Stomach (tissue), 9 donors: ENCODE data around the gene ERC1. TPM values are rescaled to one million over a fixed set of nuclear protein-coding genes. Genes with fewer than 3 reads are reported as not detected.
A peak's percentile ranks its signal among the peaks of the same experiment; 100 is the strongest.
"Not testable (repeated sequence)": the region's sequence is repeated elsewhere in the genome, so short reads cannot be mapped to it uniquely, and the experiment has no call there.

Experiments
- DNase-seq, 2 donors: peaks; one replicate each; pipeline versions ENCODE4 v3.0.0 to v3.0.0-alpha.2; 2013 to 2019
- H3K27ac ChIP-seq, 5 donors: fragments of 200-600 bp in 4 of 5; sonication (generic) in 4 of 5; one replicate each; pipeline ENCODE4 v1.5.1; 2013 to 2019; ENCODE audit warnings: mild to moderate bottlenecking in 1 of 5, moderate library complexity in 1 of 5
- H3K27me3 ChIP-seq, 3 donors: fragments of 200-600 bp; sonication (generic); one replicate each; pipeline ENCODE4 v1.5.1; 2017 to 2019; ENCODE audit warnings: mixed run types in 1 of 3
- H3K36me3 ChIP-seq, 4 donors: fragments of 200-600 bp; sonication (generic); 1 replicate in 3 of 4; 2 replicates in 1 of 4; pipeline ENCODE4 v1.5.1; 2016 to 2019
- H3K4me1 ChIP-seq, 4 donors: fragments of 200-600 bp; sonication (generic); one replicate each; pipeline ENCODE4 v1.5.1; 2016 to 2019
- H3K4me3 ChIP-seq, 4 donors: fragments of 200-600 bp; sonication (generic) in 3 of 4; one replicate each; pipeline ENCODE4 v1.5.1; 2016 to 2019; ENCODE audit warnings: mild to moderate bottlenecking in 1 of 4
- H3K9me3 ChIP-seq, 4 donors: fragments of 200-600 bp; sonication (generic); one replicate each; pipeline ENCODE4 v1.5.1; 2016 to 2019
- EP300 ChIP-seq: sonication (generic); formaldehyde crosslinking; IDR thresholded peaks from one replicate; pipeline ENCODE4 v1.6.1; 2017; ENCODE audit warnings: antibody characterized with exemption
- POLR2A ChIP-seq, 4 donors: fragments of 450-650 bp; IDR thresholded peaks; one replicate each; pipeline ENCODE4 v1.6.1; 2016; ENCODE audit warnings: antibody characterized with exemption in 4 of 4, control low read depth in 2 of 4, mild to moderate bottlenecking in 1 of 4, moderate library complexity in 1 of 4
- POLR2AphosphoS5 ChIP-seq, 3 donors: sonication (generic); formaldehyde crosslinking; IDR thresholded peaks; one replicate each; pipeline ENCODE4 v1.6.1; 2016; ENCODE audit warnings: antibody characterized with exemption in 3 of 3
- WGBS, 5 donors: extraction: QIAGEN DNeasy Blood & Tissue Kit in 3 of 5; methylation state at CpG; one replicate each; pipeline versions ENCODE4 v1.1.5 to v1.1.7; 2013 to 2018; 5-methylcytosine and 5-hydroxymethylcytosine counted together
- intact Hi-C: fragments of 100-400 bp; cut with DNase I; formaldehyde crosslinking; loops from one replicate; pipeline ENCODE4 v1.15.1; 2023; ENCODE audit warnings: low total_unique reads
- polyA plus RNA-seq, 3 donors: library from polyadenylated mRNA; stranded (reverse); fragments of 200-250 nt; gene quantifications; one replicate each; pipeline ENCODE4 v1.2.3, GENCODE V29; 2013
- total RNA-seq, 5 donors: library from RNA; depleted of rRNA; stranded (reverse); fragments of >200 nt; gene quantifications; one replicate each; pipeline versions ENCODE4 v1.1.0 to v1.2.3, GENCODE V29; 2014 to 2016
- TF ChIP-seq, protein P1 (sequence below), 7 experiments: fragments of 450-650 bp in 4 of 7; fragments of 200-600 bp in 3 of 7; sonication (generic) in 3 of 7; IDR thresholded peaks; one replicate each; pipeline ENCODE4 v1.5.1; 2016 to 2019; ENCODE audit warnings: antibody characterized with exemption in 7 of 7, control low read depth in 2 of 7, mild to moderate bottlenecking in 1 of 7
- donor health status: healthy with polysubstance abuse.
- donor health status: Bipolar disorder and iron deficiency.
- donor health status: healthy.

ERC1 gene
- total and polyA plus RNA-seq, 8 donors: 3.8 to 69.4 (median 51.6) TPM

DNA sequence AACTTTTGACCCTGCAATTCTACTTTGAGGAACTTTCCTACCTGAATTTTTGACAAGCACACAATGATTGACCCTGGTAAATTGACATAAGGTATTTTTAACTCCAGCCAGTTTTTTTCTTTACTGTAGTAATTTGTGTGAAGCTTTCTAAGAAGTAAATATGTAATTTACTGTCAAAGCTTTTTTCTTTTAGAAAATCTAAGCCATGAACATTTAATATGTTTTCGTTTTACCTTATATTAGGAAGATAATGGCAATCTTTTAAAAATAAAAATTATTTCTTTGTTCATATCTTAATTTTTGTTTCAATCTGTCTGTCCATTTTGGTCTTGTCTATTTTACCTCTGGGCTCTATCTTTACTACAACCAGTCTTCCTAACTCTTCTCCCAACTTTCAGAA lies 323.5 kb downstream of the ERC1 start:
- Histone ChIP-seq H3K36me3 (peaks cover 0 to 22% (median 5%) of the 10 kb centered on the region in 4 donors), H3K9me3 (peaks cover 0 to 10% (median 3%) of the 10 kb centered on the region in 4 donors), H3K27me3 (no peaks in the 10 kb centered on the region), H3K27ac (no peak overlapping the region), H3K4me1 (peaks cover 7 to 40% (median 22%) of the 10 kb centered on the region in 4 donors), H3K4me3 (no peak overlapping the region)
- TF ChIP-seq POLR2AphosphoS5 (IDR thresholded peaks at IDR 0.05) (no peak), EP300 (no peak), POLR2A (IDR thresholded peaks at IDR 0.05) (no peak)
- TF ChIP-seq, protein P1, sequence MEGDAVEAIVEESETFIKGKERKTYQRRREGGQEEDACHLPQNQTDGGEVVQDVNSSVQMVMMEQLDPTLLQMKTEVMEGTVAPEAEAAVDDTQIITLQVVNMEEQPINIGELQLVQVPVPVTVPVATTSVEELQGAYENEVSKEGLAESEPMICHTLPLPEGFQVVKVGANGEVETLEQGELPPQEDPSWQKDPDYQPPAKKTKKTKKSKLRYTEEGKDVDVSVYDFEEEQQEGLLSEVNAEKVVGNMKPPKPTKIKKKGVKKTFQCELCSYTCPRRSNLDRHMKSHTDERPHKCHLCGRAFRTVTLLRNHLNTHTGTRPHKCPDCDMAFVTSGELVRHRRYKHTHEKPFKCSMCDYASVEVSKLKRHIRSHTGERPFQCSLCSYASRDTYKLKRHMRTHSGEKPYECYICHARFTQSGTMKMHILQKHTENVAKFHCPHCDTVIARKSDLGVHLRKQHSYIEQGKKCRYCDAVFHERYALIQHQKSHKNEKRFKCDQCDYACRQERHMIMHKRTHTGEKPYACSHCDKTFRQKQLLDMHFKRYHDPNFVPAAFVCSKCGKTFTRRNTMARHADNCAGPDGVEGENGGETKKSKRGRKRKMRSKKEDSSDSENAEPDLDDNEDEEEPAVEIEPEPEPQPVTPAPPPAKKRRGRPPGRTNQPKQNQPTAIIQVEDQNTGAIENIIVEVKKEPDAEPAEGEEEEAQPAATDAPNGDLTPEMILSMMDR (IDR thresholded peaks at IDR 0.05): no peak
- 47 to 100% (median 98%) methylated on average over 1 of the region's 1 CpG for WGBS, 5 donors
- DNase-seq: no peak
- intact Hi-C loops: no loop called here

DNA sequence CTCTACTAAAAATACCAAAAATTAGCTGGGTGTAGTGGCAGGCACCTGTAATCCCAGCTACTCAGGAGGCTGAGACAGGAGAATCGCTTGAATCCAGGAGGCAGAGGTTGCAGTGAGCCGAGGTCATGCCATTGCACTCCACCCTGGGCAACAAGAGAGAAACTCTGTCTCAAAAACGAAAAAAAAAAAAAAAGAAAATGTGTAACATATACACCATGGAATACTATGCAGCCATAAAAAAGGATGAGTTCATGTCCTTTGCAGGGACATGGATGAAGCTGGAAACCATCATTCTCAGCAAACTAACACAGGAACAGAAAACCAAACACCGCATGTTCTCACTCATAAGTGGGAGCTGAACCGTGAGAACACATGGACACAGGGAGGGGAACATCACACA lies 326.0 kb downstream of the ERC1 start:
- H3K9me3 ChIP-seq, H3K27ac ChIP-seq, DNase-seq, intact Hi-C loops, H3K27me3 ChIP-seq, H3K4me3 ChIP-seq: not testable (repeated sequence)
- Histone ChIP-seq H3K4me1 (peaks cover 7 to 27% (median 15%) of the 10 kb centered on the region in 4 donors), H3K36me3 (peaks cover 0 to 22% (median 5%) of the 10 kb centered on the region in 4 donors)
- 96 to 99% (median 96%) methylated on average over 5 of the region's 5 CpGs for WGBS, 5 donors

DNA sequence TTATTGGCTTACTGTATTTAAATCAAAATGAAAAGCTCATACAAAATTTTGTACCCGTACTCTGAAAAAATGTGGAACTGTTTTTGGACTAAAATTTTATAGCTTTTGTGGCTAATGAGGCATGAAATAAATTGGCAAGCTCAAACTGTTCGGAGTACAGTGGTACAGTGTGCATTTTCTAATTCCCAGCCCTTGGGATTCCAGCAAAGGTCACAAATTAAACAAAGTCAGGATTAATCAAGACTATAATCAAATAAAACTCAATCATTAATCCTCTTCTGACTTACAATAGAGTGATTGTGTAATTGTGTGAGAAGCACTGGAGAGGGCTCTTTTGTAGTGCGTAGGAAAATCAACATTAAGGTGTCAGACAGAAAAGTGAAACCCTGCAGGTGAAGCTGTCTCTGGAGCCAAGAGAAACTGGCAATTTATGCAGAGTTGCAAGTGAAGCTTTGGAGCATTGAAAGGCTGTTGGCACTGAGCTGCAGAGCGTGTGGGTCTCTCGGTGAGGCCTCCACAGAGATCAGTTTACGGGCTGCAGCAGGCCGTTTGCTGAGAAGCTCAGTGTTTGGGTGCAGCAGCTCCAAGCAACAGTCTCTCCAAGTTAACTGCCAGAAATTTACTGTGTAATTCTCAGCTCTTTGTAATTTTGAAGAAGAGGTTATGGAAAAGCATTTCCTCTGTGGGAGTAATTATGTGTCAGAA lies 327.5 kb downstream of the ERC1 start:
- Histone ChIP-seq H3K9me3 (peaks cover 0 to 10% (median 3%) of the 10 kb centered on the region in 4 donors), H3K36me3 (peaks cover 0 to 19% (median 5%) of the 10 kb centered on the region in 4 donors), H3K27me3 (no peaks in the 10 kb centered on the region), H3K4me1 (peaks cover 7 to 23% (median 13%) of the 10 kb centered on the region in 4 donors), H3K4me3 (no peak overlapping the region), H3K27ac (peak overlapping the region in 4 of 5 donors; percentile 28 to 63 (median 33))
- TF ChIP-seq EP300 (no peak), POLR2AphosphoS5 (IDR thresholded peaks at IDR 0.05) (peak in 1 of 3 donors; percentile 14)
- TF ChIP-seq, protein P1 (IDR thresholded peaks at IDR 0.05): no peak
- DNase-seq: peak; percentile 33 to 78
- intact Hi-C loops: no loop called here
- WGBS, 5 donors: 12 to 32% (median 25%) methylated on average over 7 of the region's 7 CpGs

DNA sequence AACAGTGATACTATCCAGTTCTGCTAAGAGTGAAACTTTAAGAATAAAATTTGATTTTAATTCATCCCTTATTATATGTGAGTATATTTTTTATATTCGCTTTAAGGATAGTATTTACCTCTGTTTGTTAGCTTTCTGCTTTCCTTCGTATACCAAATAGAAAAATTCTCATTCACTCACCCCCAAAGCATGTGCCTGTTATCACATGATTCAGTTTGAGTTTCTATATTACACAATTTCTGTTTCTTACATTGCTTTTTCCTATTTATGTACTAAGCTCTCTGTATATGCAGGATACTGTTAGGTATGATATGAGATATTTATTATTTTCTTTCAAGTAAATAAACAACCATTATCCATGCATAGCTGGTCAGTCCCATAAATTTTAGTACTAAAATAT lies 328.2 kb downstream of the ERC1 start:
- peaks cover 0 to 12% (median 2%) of the 10 kb centered on the region in 4 donors for H3K36me3 ChIP-seq
- H3K4me3 ChIP-seq: no peak overlapping the region
- H3K27ac ChIP-seq: peak overlapping the region in 3 of 5 donors; percentile 28 to 63 (median 38)
- peaks cover 7 to 23% (median 13%) of the 10 kb centered on the region in 4 donors for H3K4me1 ChIP-seq
- intact Hi-C loops: no loop called here
- TF ChIP-seq, protein P1 (IDR thresholded peaks at IDR 0.05): no peak
- TF ChIP-seq EP300 (no peak), POLR2AphosphoS5 (IDR thresholded peaks at IDR 0.05) (no peak), POLR2A (IDR thresholded peaks at IDR 0.05) (no peak)
- no peaks in the 10 kb centered on the region for H3K27me3 ChIP-seq
- no peak for DNase-seq
- peaks cover 0 to 10% (median 3%) of the 10 kb centered on the region in 4 donors for H3K9me3 ChIP-seq
- 63 to 73% (median 69%) methylated on average over 2 of the region's 2 CpGs for WGBS, 5 donors

DNA sequence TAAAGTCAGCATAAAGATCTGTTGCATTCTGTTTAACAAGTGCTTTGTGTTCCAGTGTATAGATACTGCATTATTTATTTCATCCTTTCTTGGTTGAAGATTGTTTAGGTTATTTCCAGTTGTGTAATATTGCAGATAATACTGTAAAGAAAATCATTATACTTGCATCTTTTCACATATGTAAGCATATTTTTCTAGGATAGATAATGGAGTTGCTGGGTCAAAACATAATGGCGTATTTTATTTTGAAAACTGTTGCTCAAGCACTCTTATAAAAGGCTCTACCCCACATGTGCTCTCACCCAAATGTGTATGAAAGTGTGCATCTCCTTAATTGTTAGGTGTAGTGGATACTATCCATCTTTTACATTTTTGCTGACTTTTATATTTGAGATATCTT lies 329.0 kb downstream of the ERC1 start:
- Histone ChIP-seq H3K4me3 (no peak overlapping the region), H3K27ac (no peak overlapping the region), H3K36me3 (peaks cover 0 to 4% (median under 1%) of the 10 kb centered on the region in 4 donors), H3K9me3 (peaks cover 0 to 2% (median 0%) of the 10 kb centered on the region in 4 donors), H3K27me3 (no peaks in the 10 kb centered on the region), H3K4me1 (peaks cover 7 to 23% (median 13%) of the 10 kb centered on the region in 4 donors)
- WGBS, 5 donors: 89 to 100% (median 98%) methylated on average over 1 of the region's 1 CpG
- intact Hi-C loops: no loop called here
- DNase-seq: no peak
- no peak for TF ChIP-seq EP300
- TF ChIP-seq POLR2AphosphoS5 (IDR thresholded peaks at IDR 0.05): no peak
- TF ChIP-seq POLR2A (IDR thresholded peaks at IDR 0.05): no peak
- TF ChIP-seq, protein P1 (IDR thresholded peaks at IDR 0.05): no peak
